ENCODE data around the gene CDIPT.

DNA sequence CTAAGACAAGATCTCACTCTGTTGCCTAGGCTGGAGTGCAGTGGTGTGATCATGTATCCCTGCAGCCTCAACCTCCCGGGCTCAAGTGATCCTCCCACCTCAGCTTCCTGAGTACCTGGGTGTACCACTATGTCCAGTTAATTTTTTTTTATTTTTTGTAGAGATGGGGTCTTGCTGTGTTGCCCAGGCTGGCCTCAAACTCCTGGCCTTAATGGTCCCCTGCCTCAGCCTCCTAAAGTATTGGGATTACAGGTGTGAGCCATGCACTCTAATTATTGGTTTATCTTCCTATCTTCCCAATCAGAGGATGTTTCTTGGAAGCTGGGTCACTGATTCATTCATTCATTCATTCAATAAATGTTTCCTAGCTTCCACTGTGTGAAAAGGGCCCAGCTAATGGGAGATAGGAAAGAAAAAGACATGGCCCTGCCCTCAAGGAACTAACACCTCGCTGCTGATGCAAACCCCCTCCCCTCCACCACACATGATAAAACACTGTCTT is 45.7 kb upstream of the CDIPT start:
- TF ChIP-seq EZH2 (IDR thresholded peaks at IDR 0.05; ENCODE audit: insufficient read depth, poor library complexity, severe bottlenecking), result no peak
- no peak for TF ChIP-seq EZH2phosphoT487 (IDR thresholded peaks at IDR 0.05; ENCODE audit: insufficient read depth, low read depth)
